ENCODE measurements around the gene KCTD13. TPM values are rescaled to one million over a fixed set of nuclear protein-coding genes. Genes with fewer than 3 reads are reported as not detected.
"Not testable (repeated sequence)": the region's sequence is repeated elsewhere in the genome, so short reads cannot be mapped to it uniquely, and the experiment has no call there.

Gene KCTD13
- total RNA-seq, 1 experiment from 2014 or later, result 32.4 TPM

GRCh38 chr16:29893553-29893952 lies 32.5 kb downstream of the KCTD13 start:
- H3K4me3 ChIP-seq (ENCODE audit: low read depth, low read length, poor library complexity, severe bottlenecking), result no peak overlapping the region
- no peak for TF ChIP-seq EZH2 (IDR thresholded peaks at IDR 0.05; ENCODE audit: borderline replicate concordance, low read depth, low read length, poor library complexity, severe bottlenecking)
- no peaks in the 10 kb centered on the region for H3K9me3 ChIP-seq (ENCODE audit: low read depth, low read length, poor library complexity, severe bottlenecking)
- no peaks in the 10 kb centered on the region for H3K36me3 ChIP-seq (ENCODE audit: insufficient read depth, low read length, poor library complexity, severe bottlenecking)
- intact Hi-C loops (cut with micrococcal nuclease; ENCODE audit: unreplicated experiment), result no loop called here
- DNase-seq (ENCODE audit: low spot score), result no peak
- CTCF ChIA-PET, result no interaction called here
- no peak overlapping the region for H3K27ac ChIP-seq (ENCODE audit: low read depth, low read length, poor library complexity, severe bottlenecking)
- BruUV-seq (replicated peaks), result no TSS peak
- no peaks in the 10 kb centered on the region for H3K27me3 ChIP-seq (replicated peaks; ENCODE audit: insufficient read depth, low read depth, low read length, poor library complexity)
- POLR2A ChIA-PET (ENCODE audit: low non-redundant PET), result no interaction called here
- peaks cover under 1% of the 10 kb centered on the region for H3K4me1 ChIP-seq (ENCODE audit: insufficient read depth, low read length, poor library complexity, severe bottlenecking)

DNA sequence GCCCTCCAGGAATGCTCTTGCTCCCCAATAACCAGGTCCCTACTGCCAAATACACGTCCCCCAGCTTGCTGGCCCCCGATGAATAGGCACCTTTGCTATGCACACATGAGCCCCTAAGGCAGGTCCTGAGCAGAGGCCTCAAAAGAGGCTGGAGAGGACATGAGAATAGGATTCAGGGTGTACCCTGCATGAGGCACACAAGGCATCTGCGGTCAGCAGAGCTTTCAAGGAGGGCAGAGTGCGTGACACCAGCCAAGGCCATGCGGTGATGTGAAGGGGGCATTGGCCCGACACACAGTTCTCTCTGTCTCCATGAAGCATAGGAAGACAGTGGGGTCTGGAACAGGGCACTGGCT lies 33.6 kb downstream of the KCTD13 start:
- Histone ChIP-seq H3K4me3 (ENCODE audit: low read depth, low read length, poor library complexity, severe bottlenecking) (no peak overlapping the region), H3K27ac (ENCODE audit: low read depth, low read length, poor library complexity, severe bottlenecking) (no peak overlapping the region), H3K27me3 (replicated peaks; ENCODE audit: insufficient read depth, low read depth, low read length, poor library complexity) (no peaks in the 10 kb centered on the region), H3K9me3 (ENCODE audit: low read depth, low read length, poor library complexity, severe bottlenecking) (no peaks in the 10 kb centered on the region), H3K36me3 (ENCODE audit: insufficient read depth, low read length, poor library complexity, severe bottlenecking) (no peaks in the 10 kb centered on the region), H3K4me1 (ENCODE audit: insufficient read depth, low read length, poor library complexity, severe bottlenecking) (no peaks in the 10 kb centered on the region)
- TF ChIP-seq EZH2 (IDR thresholded peaks at IDR 0.05; ENCODE audit: borderline replicate concordance, low read depth, low read length, poor library complexity, severe bottlenecking), result no peak
- TF ChIP-seq, protein P1, sequence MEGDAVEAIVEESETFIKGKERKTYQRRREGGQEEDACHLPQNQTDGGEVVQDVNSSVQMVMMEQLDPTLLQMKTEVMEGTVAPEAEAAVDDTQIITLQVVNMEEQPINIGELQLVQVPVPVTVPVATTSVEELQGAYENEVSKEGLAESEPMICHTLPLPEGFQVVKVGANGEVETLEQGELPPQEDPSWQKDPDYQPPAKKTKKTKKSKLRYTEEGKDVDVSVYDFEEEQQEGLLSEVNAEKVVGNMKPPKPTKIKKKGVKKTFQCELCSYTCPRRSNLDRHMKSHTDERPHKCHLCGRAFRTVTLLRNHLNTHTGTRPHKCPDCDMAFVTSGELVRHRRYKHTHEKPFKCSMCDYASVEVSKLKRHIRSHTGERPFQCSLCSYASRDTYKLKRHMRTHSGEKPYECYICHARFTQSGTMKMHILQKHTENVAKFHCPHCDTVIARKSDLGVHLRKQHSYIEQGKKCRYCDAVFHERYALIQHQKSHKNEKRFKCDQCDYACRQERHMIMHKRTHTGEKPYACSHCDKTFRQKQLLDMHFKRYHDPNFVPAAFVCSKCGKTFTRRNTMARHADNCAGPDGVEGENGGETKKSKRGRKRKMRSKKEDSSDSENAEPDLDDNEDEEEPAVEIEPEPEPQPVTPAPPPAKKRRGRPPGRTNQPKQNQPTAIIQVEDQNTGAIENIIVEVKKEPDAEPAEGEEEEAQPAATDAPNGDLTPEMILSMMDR (conservative IDR thresholded peaks at IDR 0.05; ENCODE audit: low read depth, low read length), result no peak
- no peak for DNase-seq (ENCODE audit: low spot score)
- intact Hi-C loops (cut with micrococcal nuclease; ENCODE audit: unreplicated experiment), result no loop called here
- BruUV-seq (replicated peaks), result no TSS peak
- POLR2A ChIA-PET (ENCODE audit: low non-redundant PET), result no interaction called here
- CTCF ChIA-PET, result no interaction called here

- Histone ChIP-seq H3K36me3 (ENCODE audit: insufficient read depth, low read length, poor library complexity, severe bottlenecking) (no peaks in the 10 kb centered on the region), H3K27me3 (replicated peaks; ENCODE audit: insufficient read depth, low read depth, low read length, poor library complexity) (no peaks in the 10 kb centered on the region), H3K9me3 (ENCODE audit: low read depth, low read length, poor library complexity, severe bottlenecking) (no peaks in the 10 kb centered on the region), H3K4me3 (ENCODE audit: low read depth, low read length, poor library complexity, severe bottlenecking) (no peak overlapping the region), H3K4me1 (ENCODE audit: insufficient read depth, low read length, poor library complexity, severe bottlenecking) (no peaks in the 10 kb centered on the region), H3K27ac (ENCODE audit: low read depth, low read length, poor library complexity, severe bottlenecking) (no peak overlapping the region)
- no TSS peak for BruUV-seq (replicated peaks)
- no peak for DNase-seq (ENCODE audit: low spot score)
- ChIA-PET POLR2A (ENCODE audit: low non-redundant PET) (no interaction called here), CTCF (no interaction called here)
- TF ChIP-seq, protein P1 (conservative IDR thresholded peaks at IDR 0.05; ENCODE audit: low read depth, low read length), result no peak
- no peak for TF ChIP-seq EZH2 (IDR thresholded peaks at IDR 0.05; ENCODE audit: borderline replicate concordance, low read depth, low read length, poor library complexity, severe bottlenecking)
- intact Hi-C loops (cut with micrococcal nuclease; ENCODE audit: unreplicated experiment), result no loop called here
These were observed 34.2 kb downstream of the KCTD13 start for GRCh38 chr16:29891525-29892457.

GRCh38 chr16:29889372-29889771 lies 36.7 kb downstream of the KCTD13 start:
- H3K27ac ChIP-seq (ENCODE audit: low read depth, low read length, poor library complexity, severe bottlenecking); H3K4me1 ChIP-seq (ENCODE audit: insufficient read depth, low read length, poor library complexity, severe bottlenecking); H3K9me3 ChIP-seq (ENCODE audit: low read depth, low read length, poor library complexity, severe bottlenecking); POLR2A ChIA-PET (ENCODE audit: low non-redundant PET); BruUV-seq (replicated peaks); H3K27me3 ChIP-seq (replicated peaks; ENCODE audit: insufficient read depth, low read depth, low read length, poor library complexity); DNase-seq (ENCODE audit: low spot score); H3K4me3 ChIP-seq (ENCODE audit: low read depth, low read length, poor library complexity, severe bottlenecking); H3K36me3 ChIP-seq (ENCODE audit: insufficient read depth, low read length, poor library complexity, severe bottlenecking); intact Hi-C loops (cut with micrococcal nuclease; ENCODE audit: unreplicated experiment): not testable (repeated sequence)
- CTCF ChIA-PET, result interaction anchor here (0.7 kb wide), 1 partner anchor 67 kb away, joined by 4 read pairs; no protein-coding TSS in a partner anchor

All from A673 (cell line).